Stimulated activated CD8-positive, alpha-beta memory T cell treated with anti-CD3 and anti-CD28 coated beads, Interleukin-12 subunit alpha, Interleukin-12 subunit beta, amount 100 ng/mL, for 4 hours (primary cell): ENCODE measurements around the gene PAOX.

Experiments used
- DNase-seq: peaks from one replicate; pipeline ENCODE4 v3.0.0-alpha.2; 2020; ENCODE audit warnings: low read depth

The PAOX gene

GRCh38 chr10:133379152-133379800, at the start of gene PAOX:
PAOX (plus strand) TSS chr10:133379262; CDS start chr10:133379317, 55 bp downstream.
- peak; percentile 42 for DNase-seq

DNA sequence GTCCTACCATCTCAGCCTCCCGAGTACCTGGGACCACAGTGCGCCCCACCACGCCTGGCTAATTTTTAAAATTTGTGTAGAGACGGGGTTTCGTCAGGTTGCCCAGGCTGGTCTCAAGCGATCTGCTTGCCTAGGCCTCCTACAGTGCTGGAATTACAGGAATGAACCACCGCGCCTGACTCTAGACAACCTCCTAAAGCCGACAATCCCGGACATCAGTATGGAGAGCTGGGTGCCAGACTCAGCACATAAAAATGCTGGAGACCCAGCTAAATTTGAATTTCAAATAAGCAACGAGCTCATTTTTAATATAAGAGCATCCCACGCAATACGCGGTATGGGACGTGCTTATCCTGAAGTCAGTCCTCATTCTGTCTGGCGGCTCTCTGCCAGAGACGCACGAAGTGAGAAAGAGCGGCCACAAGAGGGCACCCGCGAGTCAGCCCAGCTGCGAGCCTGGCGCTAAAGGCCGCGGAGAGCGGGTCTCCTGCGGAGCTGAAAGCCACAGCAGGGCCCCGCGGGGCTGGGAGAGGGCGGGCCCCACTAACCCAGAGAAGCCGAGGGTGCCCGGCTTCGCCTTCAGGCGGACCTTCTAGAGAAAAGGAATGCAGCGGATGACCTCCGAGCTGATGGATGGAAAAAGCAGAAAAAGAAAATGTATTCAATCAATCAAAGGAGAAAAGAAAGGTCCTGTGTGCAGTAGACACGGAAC, 49.4 kb upstream of the PAOX start:
- peak; percentile 70 for DNase-seq

DNA sequence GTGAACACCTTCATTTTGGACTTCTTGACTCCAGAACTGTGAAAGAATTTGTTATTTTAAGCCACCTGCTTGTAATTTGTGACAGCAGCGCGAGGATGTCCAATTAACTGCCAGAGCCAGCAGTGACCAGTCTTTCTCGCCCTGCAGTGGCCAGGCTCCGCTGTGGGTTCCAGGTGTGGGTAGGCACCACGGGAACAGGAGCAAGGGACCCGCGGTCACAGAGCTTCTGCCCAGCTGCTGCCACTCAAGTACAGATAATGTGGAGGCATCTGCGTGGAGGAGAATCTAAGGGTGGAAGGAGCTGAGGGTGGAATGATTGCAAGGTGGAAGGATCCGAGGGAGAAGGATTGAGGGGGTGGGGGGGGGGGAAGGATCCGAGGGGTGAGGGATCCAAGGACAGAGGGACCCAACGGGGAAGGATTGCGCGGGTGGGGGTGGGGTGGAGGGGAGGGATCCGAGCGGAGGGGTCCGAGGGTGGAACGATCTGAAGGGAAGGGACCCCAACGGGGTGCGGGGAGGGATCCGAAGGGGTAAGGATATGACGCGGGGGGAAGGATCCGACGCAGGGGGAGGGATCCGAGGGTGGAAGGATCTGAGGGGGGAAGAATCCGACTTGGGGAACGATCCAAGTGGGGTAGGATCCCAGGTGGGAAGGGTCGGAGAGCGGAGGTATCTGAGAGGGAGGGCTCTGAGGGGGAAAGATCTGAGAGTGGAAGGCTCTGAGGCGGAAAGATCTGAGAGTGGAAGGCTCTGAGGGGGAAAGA, 45.9 kb upstream of the PAOX start:
- DNase-seq, result no peak

DNA sequence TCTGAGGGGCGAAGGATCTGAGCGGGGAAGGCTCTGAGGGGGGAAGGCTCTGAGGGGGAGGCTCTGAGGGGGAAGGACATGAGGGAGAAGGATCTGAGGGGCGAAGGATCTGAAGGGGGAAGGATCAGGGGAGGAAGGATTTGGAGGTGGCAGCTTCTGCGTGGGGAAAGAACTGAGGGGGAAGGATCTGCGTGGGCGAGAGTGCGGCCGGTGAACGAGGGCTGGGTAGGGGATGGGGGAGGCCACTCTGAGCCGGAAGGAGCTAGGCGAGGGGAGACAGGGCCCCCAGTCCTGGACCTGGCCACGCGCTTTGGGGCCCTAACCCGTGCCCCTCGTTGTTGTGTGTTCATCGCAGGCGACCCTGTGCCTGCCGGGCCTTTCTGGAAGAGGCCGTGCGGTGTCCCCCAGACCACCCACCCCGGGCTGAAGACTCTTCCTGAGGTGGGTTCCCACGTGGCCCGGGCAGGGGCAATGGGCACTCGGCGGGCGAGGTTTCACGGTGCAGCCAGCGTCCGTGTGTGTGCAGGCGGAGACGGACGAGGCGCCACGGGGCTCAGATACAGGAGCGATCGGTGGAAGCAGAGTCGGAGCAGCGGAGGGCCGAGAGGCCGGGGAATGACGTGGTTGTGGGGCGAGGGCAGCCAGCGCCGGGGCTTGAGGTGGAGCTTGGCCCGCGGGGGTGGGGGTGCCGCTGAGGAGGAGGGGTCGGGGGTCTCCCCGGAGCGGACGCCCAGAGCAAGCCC, 44.4 kb upstream of the PAOX start:
- DNase-seq, result no peak

- peak; percentile 71 for DNase-seq
Measured at GRCh38 chr10:133335246-133336117, 43.6 kb upstream of the PAOX start.

DNA sequence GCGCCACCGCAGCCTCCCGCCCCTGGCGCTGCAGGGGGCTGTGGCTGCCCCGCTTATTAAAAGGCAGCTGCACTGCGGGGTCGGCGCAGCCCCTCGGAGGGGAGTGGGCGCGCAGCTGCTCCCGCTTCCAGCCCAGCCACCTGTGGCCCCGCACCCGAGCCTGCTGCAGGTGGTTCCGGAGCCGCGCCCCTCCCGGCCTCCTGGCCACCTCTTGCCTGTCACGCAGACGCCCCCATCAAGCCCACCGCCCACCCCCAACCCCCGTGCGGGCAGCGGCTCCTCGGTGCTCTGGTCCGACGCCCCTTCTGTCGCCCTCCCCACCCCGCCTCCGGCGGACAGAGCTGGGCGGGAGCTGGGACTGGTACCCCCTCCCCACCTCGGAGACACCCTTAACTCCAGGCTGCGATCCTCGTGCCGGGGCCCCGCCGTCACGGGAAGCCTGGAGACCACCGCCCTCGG, 42.9 kb upstream of the PAOX start:
- no peak for DNase-seq

GRCh38 chr10:133336577-133337369, 42.3 kb upstream of the PAOX start, which contains the start of gene CALY:
CALY (minus strand) TSS chr10:133336896; CDS start chr10:133328989, 7,907 bp downstream.
- DNase-seq, result peak; percentile 65

DNA sequence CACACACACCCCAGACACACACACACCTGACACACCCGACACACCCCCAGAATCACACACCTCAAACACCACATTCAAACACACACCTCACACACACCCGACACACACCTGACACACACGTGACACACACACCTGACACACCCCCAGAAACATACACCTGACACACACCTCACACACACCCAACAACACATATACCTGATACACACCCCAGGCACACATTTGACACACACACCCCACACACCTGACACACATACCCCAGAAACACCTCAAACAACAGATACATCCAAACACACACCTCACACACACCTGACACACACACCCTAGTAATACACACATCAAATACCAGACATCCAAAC, 41.7 kb upstream of the PAOX start:
- no peak for DNase-seq

DNA sequence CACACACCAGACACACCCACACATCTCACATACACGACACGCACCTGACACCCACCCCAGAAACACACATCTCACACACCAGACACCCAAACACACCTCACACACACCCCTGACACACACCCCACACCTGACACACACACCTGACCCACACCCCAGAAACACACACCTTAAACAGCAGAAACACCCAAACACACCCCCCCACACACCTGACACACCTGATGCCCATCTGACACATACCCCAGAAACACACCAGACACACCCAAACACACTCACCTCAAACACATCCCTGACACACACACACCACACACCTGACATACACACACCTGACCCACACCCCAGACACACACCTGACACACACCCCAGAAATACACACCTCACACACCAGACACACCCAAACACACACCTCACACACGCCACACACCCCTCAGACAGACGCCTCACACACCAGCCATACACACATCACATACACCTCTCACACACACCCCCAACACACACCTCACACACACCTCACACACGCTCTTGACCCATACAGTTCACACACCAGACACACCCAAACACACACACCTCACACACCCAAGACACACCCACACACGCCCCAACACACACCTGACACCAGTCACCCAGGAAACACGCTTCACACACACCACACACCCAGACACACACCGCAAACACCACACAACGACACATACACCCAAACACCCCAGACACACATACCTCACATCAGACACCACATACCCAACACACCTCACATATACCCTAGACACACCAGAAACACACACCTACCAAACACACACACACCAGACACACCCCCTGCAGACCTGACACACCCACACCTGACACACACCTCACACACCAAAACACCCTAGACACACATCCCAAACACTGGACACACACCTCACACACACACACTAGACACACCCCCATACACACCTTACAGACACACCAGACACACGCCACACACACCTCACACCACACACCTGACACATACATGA, 40.7 kb upstream of the PAOX start:
- no peak for DNase-seq

DNA sequence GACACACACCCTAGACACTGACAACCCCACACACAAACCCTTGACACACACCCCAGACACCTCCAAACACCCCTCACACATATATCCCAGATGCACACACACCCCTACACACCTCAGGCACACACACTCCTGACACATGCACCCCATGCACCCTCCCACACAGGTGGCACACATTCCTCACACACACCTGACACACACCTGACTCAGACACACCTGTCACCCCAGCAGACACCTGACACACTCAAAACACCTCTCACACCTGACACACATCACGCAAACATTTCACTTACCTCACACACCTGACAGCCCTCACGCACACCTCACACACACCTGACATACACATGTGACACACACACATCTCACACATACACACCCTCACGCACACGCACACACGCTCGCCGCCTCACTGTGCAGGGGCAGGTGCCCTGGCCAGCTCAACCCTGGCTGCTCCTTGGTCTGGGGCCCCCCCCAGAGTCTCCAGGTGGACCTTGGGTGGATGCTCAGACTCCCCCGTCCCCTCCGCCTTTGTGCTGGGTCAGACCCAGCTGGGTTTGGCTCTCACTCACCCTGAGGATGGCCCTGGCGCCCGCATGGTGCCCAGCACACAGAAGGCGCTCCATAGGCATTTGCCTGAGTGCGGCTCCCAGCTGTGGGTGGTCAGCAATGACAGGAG, 39.2 kb upstream of the PAOX start:
- no peak for DNase-seq

- DNase-seq, result no peak
Measured at GRCh38 chr10:133341983-133342382, 37.1 kb upstream of the PAOX start.

DNA sequence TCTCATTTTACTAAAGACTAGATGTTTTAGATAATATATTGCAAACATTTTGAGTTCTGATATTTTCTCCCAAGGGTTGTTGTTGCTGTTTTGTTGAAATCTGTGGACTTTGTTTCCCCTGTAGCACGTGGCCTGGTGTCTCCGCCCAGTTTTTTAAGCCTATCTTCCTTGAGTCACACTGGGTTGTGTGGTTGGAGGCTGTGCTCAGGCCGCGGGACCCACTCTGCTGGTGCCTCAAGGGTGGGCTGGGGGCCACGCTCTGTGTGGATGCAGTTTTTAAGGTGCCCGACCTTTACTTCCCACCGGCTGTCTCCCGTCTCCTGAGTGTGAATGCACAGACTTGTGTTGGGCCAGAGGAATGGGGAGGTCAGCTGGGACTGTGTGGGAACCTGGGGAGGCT, 36.1 kb upstream of the PAOX start:
- DNase-seq, result no peak

DNA sequence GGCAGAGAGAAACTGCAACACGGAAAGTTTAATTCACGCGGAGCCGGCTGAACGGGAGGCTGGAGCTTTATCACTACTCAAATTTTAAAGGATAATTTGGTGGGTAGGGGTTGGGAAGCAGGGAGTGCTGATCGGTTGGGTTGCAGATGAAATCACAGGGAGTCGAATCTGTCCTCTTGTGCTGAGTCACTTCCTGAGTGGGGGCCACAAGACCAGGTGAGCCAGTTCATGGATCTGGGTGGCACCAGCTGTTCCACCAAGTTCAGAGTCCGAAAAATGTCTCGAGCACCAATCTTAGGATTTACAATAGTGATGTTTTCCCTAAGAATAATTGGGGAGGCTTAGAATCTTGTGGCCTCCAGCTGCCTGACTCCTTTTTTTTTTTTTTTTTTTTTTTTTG, 35.5 kb upstream of the PAOX start:
- no peak for DNase-seq

GRCh38 chr10:133344236-133344635, 34.8 kb upstream of the PAOX start:
- DNase-seq, result no peak

GRCh38 chr10:133346413-133346812, 32.6 kb upstream of the PAOX start:
- no peak for DNase-seq

DNA sequence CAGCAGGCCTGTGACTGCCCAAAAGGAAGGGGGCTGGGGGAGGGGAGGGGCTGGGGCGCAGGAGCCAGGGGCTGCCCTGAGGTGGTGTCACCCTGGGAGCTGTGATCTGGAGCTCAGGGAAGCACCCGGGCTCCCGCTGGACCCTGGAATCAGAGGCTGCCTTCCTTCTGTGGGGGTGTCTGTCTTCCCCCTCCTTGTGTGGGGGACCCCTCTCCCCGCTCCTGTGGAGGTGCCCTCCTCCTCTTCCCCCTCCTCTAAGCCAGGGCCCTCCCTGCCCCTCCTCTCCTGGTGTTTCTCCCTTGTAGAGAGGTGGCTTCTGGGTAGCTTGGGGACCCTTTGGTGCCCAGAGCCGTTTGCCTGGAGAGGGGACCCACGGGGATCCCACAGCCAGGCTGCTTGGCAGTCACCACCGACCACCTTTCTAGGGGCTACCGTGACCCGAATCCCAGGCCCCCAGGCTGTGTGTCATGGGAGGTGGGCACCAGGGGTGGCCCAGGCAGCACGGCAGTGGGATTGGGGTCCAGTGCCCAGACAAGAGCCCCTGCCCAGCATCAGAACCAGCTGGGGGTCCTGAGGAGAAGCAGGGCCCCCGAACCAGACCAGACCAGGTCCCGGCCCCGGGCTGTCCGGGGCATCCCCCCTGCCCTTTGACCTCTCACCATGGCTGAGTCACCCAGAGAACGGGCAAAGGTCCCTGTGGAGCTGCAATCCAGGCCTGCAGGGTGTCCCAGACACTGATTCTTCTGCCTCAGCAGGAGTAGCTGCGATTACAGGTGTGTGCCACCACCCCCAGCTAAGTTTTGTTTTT, 31.1 kb upstream of the PAOX start:
- DNase-seq, result no peak

DNA sequence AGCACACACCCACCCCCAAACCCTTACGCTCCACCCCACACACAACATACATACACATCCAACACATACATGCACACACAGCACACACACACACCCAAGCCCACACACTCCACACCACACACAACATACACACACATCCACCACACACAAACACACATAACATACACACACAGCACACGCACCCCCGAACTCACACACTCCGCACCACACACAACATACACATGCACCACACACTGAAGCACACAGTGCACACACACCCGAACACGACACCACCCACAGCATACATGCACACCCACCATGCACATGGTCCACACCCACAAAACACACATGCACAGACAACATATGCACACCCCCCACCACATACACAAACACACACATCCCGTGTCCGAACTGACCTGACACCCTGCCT, 29.9 kb upstream of the PAOX start:
- DNase-seq, result no peak

DNA sequence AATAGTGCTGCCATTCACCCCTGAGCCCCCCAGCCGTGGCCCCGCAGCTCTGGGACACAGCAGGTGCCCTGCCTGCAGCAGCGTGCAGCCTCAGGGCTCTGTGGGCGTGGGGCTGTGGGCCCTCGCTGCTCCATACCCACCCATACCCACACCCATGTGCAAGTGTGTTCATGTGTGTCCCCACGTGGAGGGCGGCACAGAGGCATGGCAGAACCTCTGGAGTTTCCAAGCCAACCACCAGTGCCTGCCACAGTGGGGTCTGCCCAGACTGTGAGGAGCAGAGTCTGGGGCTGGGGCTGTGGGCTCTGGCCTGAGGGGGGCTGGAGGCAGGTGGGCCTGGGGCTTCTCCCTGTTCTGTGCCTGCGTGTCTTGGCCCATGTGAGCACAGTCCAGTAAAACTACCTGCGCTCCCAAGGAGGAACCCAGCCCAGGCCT, 29.5 kb upstream of the PAOX start:
- no peak for DNase-seq
